H1 (cell line): Measurements from ENCODE around the gene UBE2F. TPM values are rescaled to one million over a fixed set of nuclear protein-coding genes. Genes with fewer than 3 reads are reported as not detected.

Experiments used
- CTCF ChIA-PET: fragments of 300-600 bp; sonication (Branson Sonifier 250); formaldehyde crosslinking; loops from one replicate; lab custom pipeline; 2021; ENCODE audit not compliant: partially characterized antibody; lab: Charles Lee
- POLR2A ChIA-PET: fragments of 300-600 bp; sonication (Branson Sonifier 250); formaldehyde crosslinking; loops from one replicate; lab custom pipeline; 2021; ENCODE audit warnings: inconsistent platforms; ENCODE audit not compliant: partially characterized antibody; lab: Charles Lee
- DNase-seq, 2 experiments: peaks; one replicate each; pipeline versions ENCODE4 v3.0.0 to v3.0.0-alpha.2; 2010 to 2022; ENCODE audit warnings: low spot score in 2 of 2, low read depth in 1 of 2, mixed read lengths in 1 of 2
- FAIRE-seq: peaks from 2 replicates; lab custom pipeline; 2011; peaks lifted over from hg19 to GRCh38; lab: Jason Lieb, UNC
- H2AFZ ChIP-seq: 2 replicates; pipeline ENCODE4 v1.8.1; 2012; ENCODE audit warnings: low read length, inconsistent platforms
- H2AK5ac ChIP-seq: 2 replicates; pipeline ENCODE4 v1.6.1; 2013; ENCODE audit warnings: low read depth, low read length
- H2BK120ac ChIP-seq: replicated peaks from 2 replicates; pipeline ENCODE3; 2013; ENCODE audit warnings: low read depth, low read length, inconsistent platforms
- H2BK12ac ChIP-seq: 2 replicates; pipeline ENCODE4 v1.6.1; 2013; ENCODE audit warnings: low read depth, low read length
- H2BK15ac ChIP-seq: 2 replicates; pipeline ENCODE4 v1.6.1; 2013; ENCODE audit warnings: low read length
- H2BK20ac ChIP-seq: 2 replicates; pipeline ENCODE4 v1.6.1; 2013; ENCODE audit warnings: low read length
- H2BK5ac ChIP-seq: 2 replicates; pipeline ENCODE4 v1.6.1; 2013; ENCODE audit warnings: low read depth, low read length
- H3K14ac ChIP-seq: 2 replicates; pipeline ENCODE4 v1.6.1; 2013; ENCODE audit warnings: inconsistent platforms; ENCODE audit not compliant: insufficient read length
- H3K18ac ChIP-seq: 2 replicates; pipeline ENCODE4 v1.6.1; 2013; ENCODE audit warnings: low read length; ENCODE audit errors: extremely low read depth
- H3K23ac ChIP-seq: 2 replicates; pipeline ENCODE4 v1.6.1; 2013; ENCODE audit warnings: inconsistent platforms; ENCODE audit not compliant: insufficient read length
- H3K23me2 ChIP-seq: 2 replicates; pipeline ENCODE4 v1.6.1; 2013; ENCODE audit warnings: low read depth, low read length
- H3K27ac ChIP-seq: 2 replicates; pipeline ENCODE4 v1.6.1; 2011; ENCODE audit warnings: low read depth, low read length, inconsistent platforms
- H3K27me3 ChIP-seq, 4 experiments: replicated peaks in 1 of 4; 1 replicate in 1 of 4; 2 replicates in 3 of 4; pipeline versions ENCODE4 v1.6.1 to v1.8.1; 2011 to 2013; ENCODE audit warnings: low read length in 3 of 4, mild to moderate bottlenecking in 3 of 4, inconsistent platforms in 2 of 4, mixed read lengths in 2 of 4, moderate library complexity in 1 of 4; ENCODE audit not compliant: control insufficient read depth in 3 of 4, insufficient read depth in 3 of 4; ENCODE audit errors: extremely low read depth in 1 of 4
- H3K36me3 ChIP-seq, 4 experiments: 2 replicates each; pipeline versions ENCODE4 v1.6.1 to v1.8.1; 2011 to 2013; ENCODE audit warnings: mild to moderate bottlenecking in 4 of 4, low read length in 3 of 4, moderate library complexity in 2 of 4, control low read depth in 1 of 4, inconsistent platforms in 1 of 4; ENCODE audit not compliant: insufficient read depth in 4 of 4, control insufficient read depth in 2 of 4
- H3K4ac ChIP-seq: replicated peaks from 2 replicates; pipeline ENCODE3; 2013; ENCODE audit warnings: low read length, low read depth, mixed read lengths, inconsistent platforms; ENCODE audit not compliant: insufficient read length
- H3K4me1 ChIP-seq, 4 experiments: replicated peaks in 1 of 4; 1 replicate in 1 of 4; 2 replicates in 3 of 4; pipeline versions ENCODE4 v1.6.1 to v1.8.1; 2011 to 2013; ENCODE audit warnings: low read length in 3 of 4, inconsistent platforms in 2 of 4, mixed read lengths in 1 of 4; ENCODE audit not compliant: insufficient read depth in 4 of 4, control insufficient read depth in 3 of 4
- H3K4me2 ChIP-seq, 2 experiments: 2 replicates each; pipeline versions ENCODE4 v1.6.1 to v1.8.1; 2011 to 2013; ENCODE audit warnings: low read depth in 2 of 2, low read length in 2 of 2, control low read depth in 1 of 2, inconsistent platforms in 1 of 2, mild to moderate bottlenecking in 1 of 2; ENCODE audit not compliant: insufficient read depth in 1 of 2
- H3K4me3 ChIP-seq, 4 experiments: fragments of 200-600, 300-600 bp in 1 of 4; sonication (generic), shearing (Covaris generic), sonication (Bioruptor Twin) in 1 of 4; 2 replicates each; pipeline versions ENCODE4 v1.5.1 to v1.8.1; 2011 to 2016; ENCODE audit warnings: low read length in 4 of 4, low read depth in 3 of 4, control low read depth in 2 of 4, inconsistent platforms in 2 of 4, mild to moderate bottlenecking in 2 of 4, mixed read lengths in 1 of 4, moderate library complexity in 1 of 4; ENCODE audit not compliant: insufficient read depth in 2 of 4; ENCODE audit errors: extremely low read depth in 1 of 4
- H3K56ac ChIP-seq: replicated peaks from 2 replicates; pipeline ENCODE3; 2013; ENCODE audit warnings: low read depth, mild to moderate bottlenecking, mixed read lengths, low read length, inconsistent platforms; ENCODE audit not compliant: insufficient read length
- H3K79me1 ChIP-seq: 2 replicates; pipeline ENCODE4 v1.6.1; 2013; ENCODE audit warnings: low read depth, low read length, control low read depth
- H3K79me2 ChIP-seq, 2 experiments: 2 replicates each; pipeline versions ENCODE4 v1.6.1 to v1.8.1; 2012 to 2013; ENCODE audit warnings: low read length in 2 of 2, mild to moderate bottlenecking in 2 of 2, inconsistent platforms in 1 of 2; ENCODE audit not compliant: insufficient read depth in 2 of 2, control insufficient read depth in 1 of 2
- H3K9ac ChIP-seq, 4 experiments: replicated peaks in 1 of 4; 1 replicate in 1 of 4; 2 replicates in 3 of 4; pipeline versions ENCODE4 v1.6.1 to v1.8.1; 2011 to 2013; ENCODE audit warnings: low read depth in 3 of 4, low read length in 3 of 4, control low read depth in 2 of 4, mild to moderate bottlenecking in 2 of 4, moderate library complexity in 2 of 4, inconsistent platforms in 1 of 4; ENCODE audit errors: extremely low read depth in 1 of 4
- H3K9me3 ChIP-seq, 2 experiments: 2 replicates each; pipeline versions ENCODE4 v1.6.1 to v1.8.1; 2012 to 2013; ENCODE audit warnings: mild to moderate bottlenecking in 2 of 2, moderate library complexity in 2 of 2, control low read depth in 1 of 2, inconsistent platforms in 1 of 2, low read depth in 1 of 2, low read length in 1 of 2, mixed read lengths in 1 of 2; ENCODE audit not compliant: insufficient read depth in 2 of 2
- H4K20me1 ChIP-seq, 2 experiments: replicated peaks in 1 of 2; 2 replicates each; pipeline versions ENCODE3 to v1.8.1; 2011 to 2013; ENCODE audit warnings: inconsistent platforms in 2 of 2, low read length in 2 of 2, mild to moderate bottlenecking in 1 of 2; ENCODE audit not compliant: insufficient read depth in 2 of 2, control insufficient read depth in 1 of 2
- H4K5ac ChIP-seq: 2 replicates; pipeline ENCODE4 v1.6.1; 2013; ENCODE audit warnings: low read length, low read depth, mixed read lengths, inconsistent platforms; ENCODE audit not compliant: insufficient read length
- H4K8ac ChIP-seq: 2 replicates; pipeline ENCODE4 v1.8.0; 2013; ENCODE audit warnings: mild to moderate bottlenecking, moderate library complexity, low read length, inconsistent platforms; ENCODE audit not compliant: insufficient read depth; ENCODE audit errors: extremely low read depth
- H4K91ac ChIP-seq: replicated peaks from 2 replicates; pipeline ENCODE3; 2013; ENCODE audit warnings: low read length, mixed read lengths, inconsistent platforms; ENCODE audit not compliant: insufficient read length
- BCL11A ChIP-seq, 2 experiments: IDR thresholded peaks; one replicate each; pipeline ENCODE4 v1.6.1; 2011; ENCODE audit warnings: low read depth in 2 of 2, low read length in 2 of 2, mild to moderate bottlenecking in 2 of 2
- KDM4A ChIP-seq: IDR thresholded peaks from one replicate; pipeline ENCODE4 v1.7.1; 2012; ENCODE audit warnings: low read depth, mild to moderate bottlenecking, moderate library complexity, low read length, inconsistent platforms; ENCODE audit not compliant: severe bottlenecking
- SP2 ChIP-seq: IDR thresholded peaks from 2 replicates; pipeline ENCODE4 v1.6.1; 2012; ENCODE audit warnings: mild to moderate bottlenecking, low read length, inconsistent platforms
- TAF1 ChIP-seq: IDR thresholded peaks from 2 replicates; pipeline ENCODE4 v1.6.1; 2011; ENCODE audit warnings: mild to moderate bottlenecking, low read depth, low read length
- WGBS, 2 experiments: shearing (Covaris generic) in 1 of 2; methylation state at CpG; one replicate each; pipeline versions ENCODE4 v1.1.6 to v1.1.7; 2013 to 2015; ENCODE audit warnings: low lambda C conversion rate in 2 of 2, mixed read lengths in 2 of 2, inconsistent platforms in 1 of 2, low coverage in 1 of 2, missing lambda C conversion rate in 1 of 2; ENCODE audit not compliant: insufficient replicate concordance in 2 of 2, insufficient coverage in 1 of 2, insufficient read length in 1 of 2; ENCODE audit errors: extremely low coverage in 1 of 2, missing lambda C conversion rate in 1 of 2; 5-methylcytosine and 5-hydroxymethylcytosine counted together
- polyA plus RNA-seq, 7 experiments: library from polyadenylated mRNA; depleted of rRNA in 3 of 7; stranded (reverse) in 5 of 7; unstranded in 2 of 7; fragments of >200 nt in 5 of 7; fragments of 200-250 nt in 2 of 7; gene quantifications; 1 replicate in 5 of 7; 2 replicates in 1 of 7; 4 replicates in 1 of 7; pipeline versions ENCODE4 v1.2.1 to v1.2.3, GENCODE V29; 2011 to 2013; ENCODE audit warnings: missing spikeins in 2 of 7, mixed read lengths in 2 of 7
- total RNA-seq: library from RNA; stranded (reverse); fragmentation: NEBNext Ultra II Directional; extraction: Animal tissue kit (Norgen Biotek cat#: 25700); gene quantifications from 2 replicates; pipeline ENCODE4 v1.2.1, GENCODE V29; 2021

UBE2F gene
- total and polyA plus RNA-seq, 2 of the 8 experiments (the other 6 are each of a cell fraction or from before 2014, with no cell fraction given): 43.3 to 59.8 TPM

- no peak overlapping the region for H2AK5ac ChIP-seq
- no peak overlapping the region for H3K9ac ChIP-seq
- no peak overlapping the region for H3K23ac ChIP-seq
- FAIRE-seq: no peak
- no peak overlapping the region for H3K14ac ChIP-seq
- H3K27me3 ChIP-seq: no peaks in the 10 kb centered on the region
- no peak overlapping the region for H3K56ac ChIP-seq
- no peak overlapping the region for H3K27ac ChIP-seq
- no peak overlapping the region for H3K4me2 ChIP-seq
- no peaks in the 10 kb centered on the region for H3K23me2 ChIP-seq
- WGBS, 2 experiments: 82% methylated on average over 9 of the region's 9 CpGs; no CpG with 5 or more reads in 1 of the 2 experiments
- no peaks in the 10 kb centered on the region for H3K4me1 ChIP-seq
- H3K18ac ChIP-seq: no peak overlapping the region
- ChIA-PET CTCF (interaction anchor here (0.7 kb wide), 1 partner anchor 10 kb away, joined by 3 read pairs; no protein-coding TSS in a partner anchor), POLR2A (no interaction called here)
- no peak for TF ChIP-seq TAF1
- TF ChIP-seq BCL11A (IDR thresholded peaks at IDR 0.05; ENCODE audit: low read depth in 2 of 2, low read length in 2 of 2): no peak
- no peak for TF ChIP-seq KDM4A
- no peak for TF ChIP-seq SP2
- DNase-seq: no peak
- no peak overlapping the region for H3K4ac ChIP-seq
- H3K36me3 ChIP-seq: peaks cover 0 to 15% (median 3%) of the 10 kb centered on the region in 4 experiments; a peak in 6 of 8 replicates
- no peak overlapping the region for H2BK12ac ChIP-seq
- no peaks in the 10 kb centered on the region for H3K9me3 ChIP-seq
- H2BK15ac ChIP-seq: no peak overlapping the region
- no peak overlapping the region for H2AFZ ChIP-seq
- no peak overlapping the region for H4K8ac ChIP-seq
- H4K5ac ChIP-seq: no peak overlapping the region
- no peak overlapping the region for H2BK5ac ChIP-seq
- no peak overlapping the region for H3K4me3 ChIP-seq
- no peak overlapping the region for H4K91ac ChIP-seq
- no peak overlapping the region for H2BK20ac ChIP-seq
- no peaks in the 10 kb centered on the region for H4K20me1 ChIP-seq
- H3K79me2 ChIP-seq: no peaks in the 10 kb centered on the region
- no peak overlapping the region for H2BK120ac ChIP-seq
- peaks cover 4% of the 10 kb centered on the region; the same call in 1 of the 2 replicates for H3K79me1 ChIP-seq
These were observed 74.1 kb downstream of the UBE2F start for GRCh38 chr2:238040918-238041317.
